Measurements from ENCODE around the gene ZBTB20. TPM values are rescaled to one million over a fixed set of nuclear protein-coding genes. Genes with fewer than 3 reads are reported as not detected.

Gene ZBTB20
- polyA plus RNA-seq, 1 of the 3 experiments (the other 2 are of a cell fraction), result 0.43 TPM

- Histone ChIP-seq H3F3A (replicated peaks; ENCODE audit: insufficient read depth) (no peaks in the 10 kb centered on the region), H3K79me2 (ENCODE audit: insufficient read depth) (no peaks in the 10 kb centered on the region), H3K9ac (no peak overlapping the region), H2AFZ (ENCODE audit: low read depth) (no peak overlapping the region), H3K4me2 (no peak overlapping the region), H3K9me3 (no peaks in the 10 kb centered on the region), H3K36me3 (replicated peaks in 1 of 2; ENCODE audit: control insufficient read depth in 1 of 2, insufficient read depth in 2 of 2, low read length in 1 of 2) (no peaks in the 10 kb centered on the region), H3K27ac (ENCODE audit: low read depth in 2 of 2, low read length in 1 of 2) (no peak overlapping the region), H3K4me1 (ENCODE audit: control insufficient read depth in 1 of 2, insufficient read depth in 2 of 2, low read depth in 1 of 2, low read length in 1 of 2) (no peaks in the 10 kb centered on the region), H3K9me2 (no peaks in the 10 kb centered on the region), H3K4me3 (ENCODE audit: low read depth in 2 of 2, low read length in 1 of 2) (no peak overlapping the region), H3K27me3 (ENCODE audit: insufficient read depth) (no peaks in the 10 kb centered on the region), H4K20me1 (ENCODE audit: insufficient read depth) (no peaks in the 10 kb centered on the region)
- ChIA-PET CTCF (interaction anchor here (1.0 to 4.2 kb wide), 5 partner anchors 53 to 780 kb away, joined by 3 to 25 read pairs (median 4); no protein-coding TSS in a partner anchor), POLR2A (no interaction called here)
- 82% methylated on average over 3 of the region's 3 CpGs for WGBS (ENCODE audit: low lambda C conversion rate)
- TF ChIP-seq EZH2phosphoT487 (IDR thresholded peaks at IDR 0.05; ENCODE audit: borderline replicate concordance, low read depth), result no peak
- TF ChIP-seq SIN3A (IDR thresholded peaks at IDR 0.05; ENCODE audit: borderline replicate concordance, low read depth, low read length), result no peak
- no peak for TF ChIP-seq ELF1 (IDR thresholded peaks at IDR 0.05)
- TF ChIP-seq TEAD4 (IDR thresholded peaks at IDR 0.05; ENCODE audit: borderline replicate concordance, insufficient read depth), result no peak
- TF ChIP-seq, protein P1, sequence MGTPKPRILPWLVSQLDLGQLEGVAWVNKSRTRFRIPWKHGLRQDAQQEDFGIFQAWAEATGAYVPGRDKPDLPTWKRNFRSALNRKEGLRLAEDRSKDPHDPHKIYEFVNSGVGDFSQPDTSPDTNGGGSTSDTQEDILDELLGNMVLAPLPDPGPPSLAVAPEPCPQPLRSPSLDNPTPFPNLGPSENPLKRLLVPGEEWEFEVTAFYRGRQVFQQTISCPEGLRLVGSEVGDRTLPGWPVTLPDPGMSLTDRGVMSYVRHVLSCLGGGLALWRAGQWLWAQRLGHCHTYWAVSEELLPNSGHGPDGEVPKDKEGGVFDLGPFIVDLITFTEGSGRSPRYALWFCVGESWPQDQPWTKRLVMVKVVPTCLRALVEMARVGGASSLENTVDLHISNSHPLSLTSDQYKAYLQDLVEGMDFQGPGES (IDR thresholded peaks at IDR 0.05; ENCODE audit: low read depth, low read length), result no peak
- TF ChIP-seq GATA2 (CRISPR knock-in tag; IDR thresholded peaks at IDR 0.05), result no peak
- no peak for TF ChIP-seq NRF1 (IDR thresholded peaks at IDR 0.05; ENCODE audit: low read depth, low read length)
- TF ChIP-seq RAD21 (IDR thresholded peaks at IDR 0.05; ENCODE audit: low read length), result no peak
- no peak for DNase-seq
Measured at GRCh38 chr3:115164374-115165221, 17.5 kb upstream of the ZBTB20 start.

GRCh38 chr3:115162759-115163158 lies 15.7 kb upstream of the ZBTB20 start:
- no peaks in the 10 kb centered on the region for H3K36me3 ChIP-seq (replicated peaks in 1 of 2; ENCODE audit: control insufficient read depth in 1 of 2, insufficient read depth in 2 of 2, low read length in 1 of 2)
- no peaks in the 10 kb centered on the region for H3K9me3 ChIP-seq
- no peaks in the 10 kb centered on the region for H4K20me1 ChIP-seq (ENCODE audit: insufficient read depth)
- H3K79me2 ChIP-seq (ENCODE audit: insufficient read depth), result no peaks in the 10 kb centered on the region
- ChIA-PET CTCF (interaction anchor here (1.6 kb wide), 1 partner anchor 622 kb away, joined by 4 read pairs; no protein-coding TSS in a partner anchor), POLR2A (no interaction called here)
- H2AFZ ChIP-seq (ENCODE audit: low read depth), result no peak overlapping the region; the same call in 1 of the 2 replicates
- H3F3A ChIP-seq (replicated peaks; ENCODE audit: insufficient read depth), result no peaks in the 10 kb centered on the region
- H3K9me2 ChIP-seq, result no peaks in the 10 kb centered on the region
- 81% methylated on average over 1 of the region's 1 CpG for WGBS (ENCODE audit: low lambda C conversion rate)
- H3K9ac ChIP-seq, result no peak overlapping the region
- no peak overlapping the region for H3K4me2 ChIP-seq
- H3K4me3 ChIP-seq (ENCODE audit: low read depth in 2 of 2, low read length in 1 of 2), result no peak overlapping the region
- H3K27me3 ChIP-seq (ENCODE audit: insufficient read depth), result no peaks in the 10 kb centered on the region
- no peaks in the 10 kb centered on the region for H3K4me1 ChIP-seq (ENCODE audit: control insufficient read depth in 1 of 2, insufficient read depth in 2 of 2, low read depth in 1 of 2, low read length in 1 of 2)
- H3K27ac ChIP-seq (ENCODE audit: low read depth in 2 of 2, low read length in 1 of 2), result no peak overlapping the region
- TF ChIP-seq, protein P2, sequence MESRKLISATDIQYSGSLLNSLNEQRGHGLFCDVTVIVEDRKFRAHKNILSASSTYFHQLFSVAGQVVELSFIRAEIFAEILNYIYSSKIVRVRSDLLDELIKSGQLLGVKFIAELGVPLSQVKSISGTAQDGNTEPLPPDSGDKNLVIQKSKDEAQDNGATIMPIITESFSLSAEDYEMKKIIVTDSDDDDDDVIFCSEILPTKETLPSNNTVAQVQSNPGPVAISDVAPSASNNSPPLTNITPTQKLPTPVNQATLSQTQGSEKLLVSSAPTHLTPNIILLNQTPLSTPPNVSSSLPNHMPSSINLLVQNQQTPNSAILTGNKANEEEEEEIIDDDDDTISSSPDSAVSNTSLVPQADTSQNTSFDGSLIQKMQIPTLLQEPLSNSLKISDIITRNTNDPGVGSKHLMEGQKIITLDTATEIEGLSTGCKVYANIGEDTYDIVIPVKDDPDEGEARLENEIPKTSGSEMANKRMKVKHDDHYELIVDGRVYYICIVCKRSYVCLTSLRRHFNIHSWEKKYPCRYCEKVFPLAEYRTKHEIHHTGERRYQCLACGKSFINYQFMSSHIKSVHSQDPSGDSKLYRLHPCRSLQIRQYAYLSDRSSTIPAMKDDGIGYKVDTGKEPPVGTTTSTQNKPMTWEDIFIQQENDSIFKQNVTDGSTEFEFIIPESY (IDR thresholded peaks at IDR 0.05; ENCODE audit: borderline replicate concordance, low read depth), result no peak
- no peak for TF ChIP-seq MXI1 (IDR thresholded peaks at IDR 0.05; ENCODE audit: low read depth, low read length)
- no peak for TF ChIP-seq NFIC (IDR thresholded peaks at IDR 0.05; ENCODE audit: borderline replicate concordance)
- TF ChIP-seq EP300 (IDR thresholded peaks at IDR 0.05; ENCODE audit: borderline replicate concordance in 1 of 2, low read depth in 1 of 2, low read length in 1 of 2), result no peak
- no peak for TF ChIP-seq PBX3 (IDR thresholded peaks at IDR 0.05)
- TF ChIP-seq ELF1 (IDR thresholded peaks at IDR 0.05), result no peak
- no peak for TF ChIP-seq RXRA (IDR thresholded peaks at IDR 0.05; ENCODE audit: borderline replicate concordance, low read depth)
- TF ChIP-seq FOSL2 (IDR thresholded peaks at IDR 0.05; ENCODE audit: borderline replicate concordance, low read depth), result no peak
- no peak for DNase-seq

Measured in SK-N-SH (cell line).